HepG2 (cell line): Measurements from ENCODE around the gene PTGES. TPM values are rescaled to one million over a fixed set of nuclear protein-coding genes. Genes with fewer than 3 reads are reported as not detected.

Experiments
- ATAC-seq: fragments of 200-7000 bp; cut with Tn5 transposase; 3 replicates; pipeline ENCODE4 v1.9.1; 2020; ENCODE audit warnings: mild to moderate bottlenecking, moderate library complexity
- BruUV-seq: library from RNA; stranded (reverse); fragments of 400-500 nt; replicated peaks from 2 replicates; lab custom pipeline; 2021; lab: Mats Ljungman, UMichigan
- CTCF ChIA-PET: fragments of 300-600 bp; formaldehyde crosslinking; extraction: SDS; loops from one replicate; lab custom pipeline; 2021; ENCODE audit warnings: low total read pairs, inconsistent platforms, low intra/inter-chr PET ratio; lab: Yijun Ruan, JAX
- POLR2A ChIA-PET: fragments of 350-600 bp; sonication (Branson Sonifier 250); formaldehyde crosslinking; loops from one replicate; lab custom pipeline; 2020; ENCODE audit warnings: antibody characterized with exemption, inconsistent platforms; lab: Yijun Ruan, JAX
- DNase-seq: peaks from one replicate; pipeline ENCODE4 v3.0.0-alpha.2; 2015; ENCODE audit warnings: low spot score
- FAIRE-seq: peaks from 3 replicates; lab custom pipeline; 2011; peaks lifted over from hg19 to GRCh38; lab: Jason Lieb, UNC
- H2AFZ ChIP-seq: one replicate; pipeline ENCODE4 v1.6.1; 2011; ENCODE audit warnings: low read length, inconsistent platforms
- H3K27ac ChIP-seq: fragments of 300-600 bp; 3 replicates; pipeline ENCODE4 v1.8.0; 2011; ENCODE audit warnings: mixed run types, mild to moderate bottlenecking, mixed read lengths, low read length, inconsistent platforms; ENCODE audit not compliant: insufficient read depth; ENCODE audit errors: extremely low read length
- H3K27me3 ChIP-seq, 2 experiments: fragments of 200-600 bp in 1 of 2; 2 replicates in 1 of 2; 3 replicates in 1 of 2; pipeline versions ENCODE4 v1.6.0 to v1.8.0; 2011; ENCODE audit warnings: low read length in 2 of 2, mild to moderate bottlenecking in 2 of 2, moderate library complexity in 2 of 2, inconsistent platforms in 1 of 2; ENCODE audit not compliant: insufficient read depth in 2 of 2, control insufficient read depth in 1 of 2
- H3K36me3 ChIP-seq, 2 experiments: fragments of 200-600 bp in 1 of 2; replicated peaks in 1 of 2; 2 replicates in 1 of 2; 3 replicates in 1 of 2; pipeline versions ENCODE4 v1.5.1 to v1.8.0; 2011; ENCODE audit warnings: low read length in 2 of 2, inconsistent platforms in 1 of 2; ENCODE audit not compliant: insufficient read depth in 2 of 2, control insufficient read depth in 1 of 2
- H3K4me1 ChIP-seq: 2 replicates; pipeline ENCODE4 v1.5.1; 2012; ENCODE audit warnings: low read length, inconsistent platforms; ENCODE audit not compliant: insufficient read depth
- H3K4me2 ChIP-seq: 2 replicates; pipeline ENCODE4 v1.6.0; 2011; ENCODE audit warnings: low read depth, low read length, inconsistent platforms
- H3K4me3 ChIP-seq, 3 experiments: fragments of 200-600 bp in 1 of 3; sonication (generic), shearing (Covaris generic) in 1 of 3; replicated peaks in 1 of 3; 2 replicates each; pipeline ENCODE4 v1.5.1; 2011 to 2016; ENCODE audit warnings: low read length in 3 of 3, inconsistent platforms in 2 of 3, low read depth in 2 of 3, mild to moderate bottlenecking in 2 of 3, control low read depth in 1 of 3, mixed read lengths in 1 of 3; ENCODE audit not compliant: insufficient read depth in 1 of 3
- H3K79me2 ChIP-seq: one replicate; pipeline ENCODE4 v1.6.1; 2011; ENCODE audit warnings: low read length, inconsistent platforms; ENCODE audit not compliant: insufficient read depth
- H3K9ac ChIP-seq: 2 replicates; pipeline ENCODE4 v1.6.0; 2011; ENCODE audit warnings: mild to moderate bottlenecking, low read depth, low read length, inconsistent platforms; ENCODE audit not compliant: insufficient read depth
- H3K9me3 ChIP-seq: 2 replicates; pipeline ENCODE4 v1.5.1; 2012; ENCODE audit warnings: mild to moderate bottlenecking, low read length
- H4K20me1 ChIP-seq: 2 replicates; pipeline ENCODE4 v1.6.0; 2011; ENCODE audit warnings: inconsistent platforms, mild to moderate bottlenecking, low read length, moderate library complexity; ENCODE audit not compliant: insufficient read depth
- IKZF1 ChIP-seq: fragments of 450-650 bp; IDR thresholded peaks from 2 replicates; pipeline ENCODE4 v1.7.1; 2016
- YEATS2 ChIP-seq: sonication (generic); formaldehyde crosslinking; IDR thresholded peaks from 2 replicates; pipeline ENCODE4 v1.4.0; 2020; ENCODE audit warnings: missing genetic modification reagents, borderline replicate concordance
- ZHX2 ChIP-seq, 2 experiments: sonication (generic) in 1 of 2; formaldehyde crosslinking in 1 of 2; IDR thresholded peaks; 2 replicates each; pipeline versions ENCODE4 v1.6.1 to v1.9.0; 2014 to 2022; ENCODE audit warnings: antibody characterized with exemption in 1 of 2, borderline replicate concordance in 1 of 2, inconsistent platforms in 1 of 2, low read depth in 1 of 2, missing genetic modification reagents in 1 of 2
- ZNF430 ChIP-seq: sonication (generic); formaldehyde crosslinking; IDR thresholded peaks from 2 replicates; pipeline ENCODE4 v1.9.0; 2021; ENCODE audit warnings: mild to moderate bottlenecking, missing genetic modification reagents
- WGBS: methylation state at CpG from one replicate; pipeline ENCODE4 v1.1.6; 2017; ENCODE audit warnings: low lambda C conversion rate; 5-methylcytosine and 5-hydroxymethylcytosine counted together
- in situ Hi-C: cut with HindIII; loops from 2 replicates; pipeline ENCODE4 v1.10.0; 2017; ENCODE audit warnings: low pct_unique_long_range_greater_than_20kb; ENCODE audit not compliant: extremely low pct_ligation_motif_present
- intact Hi-C: fragments of 100-400 bp; cut with micrococcal nuclease; formaldehyde crosslinking; loops from one replicate; pipeline ENCODE4 v1.10.0; 2022; ENCODE audit not compliant: unreplicated experiment
- polyA plus RNA-seq, 8 experiments: library from polyadenylated mRNA; depleted of rRNA in 3 of 8; stranded (reverse) in 7 of 8; unstranded in 1 of 8; fragments of >200 nt; fragmentation: Illumina TruSeq in 4 of 8; extraction: Trizol in 4 of 8; gene quantifications; 2 replicates each; pipeline versions ENCODE4 v1.2.1 to v1.2.3, GENCODE V29; 2011 to 2016; ENCODE audit warnings: low read depth in 4 of 8, missing spikeins in 1 of 8, mixed read lengths in 1 of 8; ENCODE audit not compliant: insufficient read depth in 1 of 8
- total RNA-seq, 5 experiments: library from RNA; depleted of rRNA; stranded (reverse); fragments of >200 nt; fragmentation: Illumina TruSeq; extraction: Trizol; gene quantifications; 2 replicates each; pipeline ENCODE4 v1.2.3, GENCODE V29; 2016; ENCODE audit warnings: low read depth in 1 of 5
- TF ChIP-seq, protein P1 (sequence below): sonication (generic); formaldehyde crosslinking; IDR thresholded peaks from 2 replicates; pipeline ENCODE4 v1.4.0; 2020; ENCODE audit warnings: low read depth, missing genetic modification reagents

PTGES gene
- total and polyA plus RNA-seq, 2 of the 13 experiments (the other 11 are each of a cell fraction or from before 2014, with no cell fraction given): 0.07 TPM; not detected in 1

- H3K9ac ChIP-seq: no peak overlapping the region
- peaks cover 3 to 24% of the 10 kb centered on the region in 2 experiments; a peak in 1 of 5 replicates for H3K27me3 ChIP-seq
- H4K20me1 ChIP-seq: no peaks in the 10 kb centered on the region
- H3K4me1 ChIP-seq: peaks cover 4% of the 10 kb centered on the region; the same call in 1 of the 2 replicates
- no peak overlapping the region for H2AFZ ChIP-seq
- intact Hi-C loops: no loop called here
- no peak for ATAC-seq
- no peaks in the 10 kb centered on the region for H3K79me2 ChIP-seq
- no peak for TF ChIP-seq IKZF1
- no peak for TF ChIP-seq ZNF430 (CRISPR knock-in tag)
- no peak for TF ChIP-seq ZHX2 (IDR thresholded peaks at IDR 0.05; ENCODE audit: low read depth)
- TF ChIP-seq ZHX2 (CRISPR knock-in tag; IDR thresholded peaks at IDR 0.05; ENCODE audit: borderline replicate concordance): no peak
- TF ChIP-seq, protein P1, sequence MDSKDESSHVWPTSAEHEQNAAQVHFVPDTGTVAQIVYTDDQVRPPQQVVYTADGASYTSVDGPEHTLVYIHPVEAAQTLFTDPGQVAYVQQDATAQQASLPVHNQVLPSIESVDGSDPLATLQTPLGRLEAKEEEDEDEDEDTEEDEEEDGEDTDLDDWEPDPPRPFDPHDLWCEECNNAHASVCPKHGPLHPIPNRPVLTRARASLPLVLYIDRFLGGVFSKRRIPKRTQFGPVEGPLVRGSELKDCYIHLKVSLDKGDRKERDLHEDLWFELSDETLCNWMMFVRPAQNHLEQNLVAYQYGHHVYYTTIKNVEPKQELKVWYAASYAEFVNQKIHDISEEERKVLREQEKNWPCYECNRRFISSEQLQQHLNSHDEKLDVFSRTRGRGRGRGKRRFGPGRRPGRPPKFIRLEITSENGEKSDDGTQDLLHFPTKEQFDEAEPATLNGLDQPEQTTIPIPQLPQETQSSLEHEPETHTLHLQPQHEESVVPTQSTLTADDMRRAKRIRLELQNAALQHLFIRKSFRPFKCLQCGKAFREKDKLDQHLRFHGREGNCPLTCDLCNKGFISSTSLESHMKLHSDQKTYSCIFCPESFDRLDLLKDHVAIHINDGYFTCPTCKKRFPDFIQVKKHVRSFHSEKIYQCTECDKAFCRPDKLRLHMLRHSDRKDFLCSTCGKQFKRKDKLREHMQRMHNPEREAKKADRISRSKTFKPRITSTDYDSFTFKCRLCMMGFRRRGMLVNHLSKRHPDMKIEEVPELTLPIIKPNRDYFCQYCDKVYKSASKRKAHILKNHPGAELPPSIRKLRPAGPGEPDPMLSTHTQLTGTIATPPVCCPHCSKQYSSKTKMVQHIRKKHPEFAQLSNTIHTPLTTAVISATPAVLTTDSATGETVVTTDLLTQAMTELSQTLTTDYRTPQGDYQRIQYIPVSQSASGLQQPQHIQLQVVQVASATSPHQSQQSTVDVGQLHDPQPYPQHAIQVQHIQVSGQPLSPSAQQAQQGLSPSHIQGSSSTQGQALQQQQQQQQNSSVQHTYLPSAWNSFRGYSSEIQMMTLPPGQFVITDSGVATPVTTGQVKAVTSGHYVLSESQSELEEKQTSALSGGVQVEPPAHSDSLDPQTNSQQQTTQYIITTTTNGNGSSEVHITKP (CRISPR knock-in tag): no peak
- no peak for TF ChIP-seq YEATS2
- TF ChIP-seq, all 625 proteins: peak for 0
- no peak overlapping the region for H3K27ac ChIP-seq
- FAIRE-seq (no peak), DNase-seq (no peak)
- BruUV-seq: no TSS peak
- H3K9me3 ChIP-seq: no peaks in the 10 kb centered on the region
- in situ Hi-C loops: loop anchor here (10.0 kb wide), 1 partner anchor 142 kb away; the partner anchor contains the start of gene ASB6
- ChIA-PET POLR2A (no interaction called here), CTCF (interaction anchor here (0.7 kb wide), 1 partner anchor 48 kb away, joined by 3 read pairs; no protein-coding TSS in a partner anchor)
- H3K36me3 ChIP-seq: no peaks in the 10 kb centered on the region
- 23% methylated on average over 10 of the region's 10 CpGs for WGBS
- H3K4me3 ChIP-seq: no peak overlapping the region
- no peak overlapping the region for H3K4me2 ChIP-seq
Observed at GRCh38 chr9:129786481-129786880, 33.6 kb upstream of the PTGES start.
